SU-DHL-6 (cell line): Measurements from ENCODE around the gene HLA-F.

Experiments
- H2AFZ ChIP-seq: fragments of 200-600 bp; sonication (generic); 2 replicates; pipeline ENCODE4 v1.6.1; 2014; ENCODE audit warnings: low read depth, mild to moderate bottlenecking, moderate library complexity, mixed read lengths, antibody characterized with exemption, low read length; ENCODE audit not compliant: severe bottlenecking
- H3F3A ChIP-seq: fragments of 200-600 bp; shearing (Covaris generic); 2 replicates; pipeline ENCODE4 v1.6.0; 2016; ENCODE audit warnings: antibody characterized with exemption, mild to moderate bottlenecking; ENCODE audit not compliant: insufficient read depth
- H3K27ac ChIP-seq: fragments of 200-600 bp; sonication (generic); 2 replicates; pipeline ENCODE4 v1.5.1; 2016; ENCODE audit warnings: low read depth, mild to moderate bottlenecking, low read length, moderate library complexity, mixed read lengths
- H3K27me3 ChIP-seq: fragments of 200-600 bp; sonication (generic), shearing (Covaris generic); 2 replicates; pipeline ENCODE4 v1.6.0; 2014; ENCODE audit warnings: mild to moderate bottlenecking, low read length
- H3K36me3 ChIP-seq: fragments of 200-600 bp; sonication (generic); 2 replicates; pipeline ENCODE4 v1.6.1; 2014; ENCODE audit warnings: mild to moderate bottlenecking, low read length, mixed read lengths
- H3K4me2 ChIP-seq: fragments of 300-600, 200-600 bp; shearing (Covaris generic), sonication (generic); 2 replicates; pipeline ENCODE4 v1.6.0; 2014; ENCODE audit warnings: low read length, low read depth, mild to moderate bottlenecking; ENCODE audit not compliant: poor library complexity, severe bottlenecking
- H3K4me3 ChIP-seq: fragments of 200-600 bp; sonication (generic); 2 replicates; pipeline ENCODE4 v1.5.1; 2014; ENCODE audit warnings: antibody characterized with exemption, low read length, mild to moderate bottlenecking, mixed read lengths; ENCODE audit not compliant: insufficient read depth, poor library complexity, severe bottlenecking
- H3K79me2 ChIP-seq: fragments of 200-600 bp; sonication (generic); 2 replicates; pipeline ENCODE4 v1.6.1; 2014; ENCODE audit warnings: mild to moderate bottlenecking, low read length, moderate library complexity; ENCODE audit not compliant: insufficient read depth
- H3K9ac ChIP-seq: fragments of 200-600 bp; sonication (generic); 2 replicates; pipeline ENCODE4 v1.7.0; 2014; ENCODE audit warnings: mild to moderate bottlenecking, low read length
- H3K9me2 ChIP-seq: fragments of 200-600 bp; sonication (generic); replicated peaks from 2 replicates; pipeline ENCODE4 v1.6.1; 2014; ENCODE audit warnings: low read length; ENCODE audit not compliant: insufficient read depth
- H3K9me3 ChIP-seq: fragments of 200-600 bp; sonication (generic); 2 replicates; pipeline ENCODE4 v1.6.1; 2014; ENCODE audit warnings: low read length, mixed read lengths; ENCODE audit not compliant: insufficient read depth
- H4K20me1 ChIP-seq: fragments of 200-600 bp; sonication (generic); 2 replicates; pipeline ENCODE4 v1.6.1; 2014; ENCODE audit warnings: low read depth, mild to moderate bottlenecking, antibody characterized with exemption, low read length, moderate library complexity, mixed read lengths
- EZH2phosphoT487 ChIP-seq: fragments of 200-600 bp; sonication (generic), shearing (Covaris generic); conservative IDR thresholded peaks from 2 replicates; pipeline ENCODE4 v1.6.1; 2018; ENCODE audit warnings: mild to moderate bottlenecking, antibody characterized with exemption, low read length, moderate library complexity, mixed read lengths
- TF ChIP-seq, protein P1 (sequence below): fragments of 200-600 bp; sonication (generic); IDR thresholded peaks from one replicate; pipeline ENCODE4 v1.5.1; 2017; ENCODE audit warnings: antibody characterized with exemption, mild to moderate bottlenecking, low read length, moderate library complexity; ENCODE audit not compliant: insufficient read depth, poor library complexity, severe bottlenecking

The HLA-F gene

DNA sequence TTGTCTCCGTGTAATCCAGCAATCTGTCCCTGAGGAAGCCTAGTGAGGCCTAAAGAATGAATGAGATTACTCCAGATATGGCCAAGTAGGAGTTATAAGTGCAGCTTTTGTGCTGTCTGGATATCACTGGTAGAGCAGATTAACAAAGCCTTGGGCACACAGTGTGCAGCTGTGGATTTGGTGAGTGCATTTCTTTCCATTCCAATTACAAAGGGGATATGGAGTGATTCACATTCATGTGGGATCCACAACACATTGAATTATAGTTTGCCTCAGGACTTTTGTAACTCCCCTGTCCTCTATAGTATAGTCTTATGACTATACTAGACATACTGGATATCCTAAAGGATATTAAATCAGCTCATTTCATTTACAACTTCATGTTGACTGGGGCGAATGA, 47.1 kb downstream of the HLA-F start:
- Histone ChIP-seq H3K27ac (no peak overlapping the region), H2AFZ (no peak overlapping the region), H3K36me3 (no peaks in the 10 kb centered on the region), H3K9me2 (no peaks in the 10 kb centered on the region), H3F3A (no peaks in the 10 kb centered on the region), H3K9me3 (no peaks in the 10 kb centered on the region), H3K79me2 (no peaks in the 10 kb centered on the region), H4K20me1 (no peaks in the 10 kb centered on the region), H3K4me3 (no peak overlapping the region), H3K27me3 (no peaks in the 10 kb centered on the region), H3K9ac (no peak overlapping the region), H3K4me2 (no peak overlapping the region)
- TF ChIP-seq, protein P1, sequence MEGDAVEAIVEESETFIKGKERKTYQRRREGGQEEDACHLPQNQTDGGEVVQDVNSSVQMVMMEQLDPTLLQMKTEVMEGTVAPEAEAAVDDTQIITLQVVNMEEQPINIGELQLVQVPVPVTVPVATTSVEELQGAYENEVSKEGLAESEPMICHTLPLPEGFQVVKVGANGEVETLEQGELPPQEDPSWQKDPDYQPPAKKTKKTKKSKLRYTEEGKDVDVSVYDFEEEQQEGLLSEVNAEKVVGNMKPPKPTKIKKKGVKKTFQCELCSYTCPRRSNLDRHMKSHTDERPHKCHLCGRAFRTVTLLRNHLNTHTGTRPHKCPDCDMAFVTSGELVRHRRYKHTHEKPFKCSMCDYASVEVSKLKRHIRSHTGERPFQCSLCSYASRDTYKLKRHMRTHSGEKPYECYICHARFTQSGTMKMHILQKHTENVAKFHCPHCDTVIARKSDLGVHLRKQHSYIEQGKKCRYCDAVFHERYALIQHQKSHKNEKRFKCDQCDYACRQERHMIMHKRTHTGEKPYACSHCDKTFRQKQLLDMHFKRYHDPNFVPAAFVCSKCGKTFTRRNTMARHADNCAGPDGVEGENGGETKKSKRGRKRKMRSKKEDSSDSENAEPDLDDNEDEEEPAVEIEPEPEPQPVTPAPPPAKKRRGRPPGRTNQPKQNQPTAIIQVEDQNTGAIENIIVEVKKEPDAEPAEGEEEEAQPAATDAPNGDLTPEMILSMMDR: no peak

DNA sequence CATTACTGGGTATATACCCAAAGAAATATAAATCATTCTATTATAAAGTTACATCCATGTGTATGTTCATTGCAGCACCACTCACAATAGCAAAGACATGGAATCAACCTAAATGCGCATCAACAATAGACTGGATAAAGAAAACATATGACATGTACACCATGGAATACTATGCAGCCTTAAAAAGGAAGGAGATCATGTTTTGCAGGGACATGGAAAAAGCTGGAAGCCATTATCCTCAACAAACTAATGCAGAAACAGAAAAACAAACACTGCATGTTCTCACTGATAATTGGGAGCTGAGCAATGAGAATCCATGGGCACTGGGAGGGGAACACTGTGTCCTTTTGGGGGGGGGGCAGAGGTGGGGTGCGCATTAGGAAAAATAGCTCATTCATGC, 53.5 kb downstream of the HLA-F start:
- no peak for TF ChIP-seq EZH2phosphoT487
- TF ChIP-seq, protein P1: no peak
- no peaks in the 10 kb centered on the region for H4K20me1 ChIP-seq
- no peaks in the 10 kb centered on the region for H3K9me3 ChIP-seq
- no peaks in the 10 kb centered on the region for H3K9me2 ChIP-seq
- no peaks in the 10 kb centered on the region for H3K36me3 ChIP-seq
- H3K9ac ChIP-seq: no peak overlapping the region
- H3F3A ChIP-seq: no peaks in the 10 kb centered on the region
- H2AFZ ChIP-seq: no peak overlapping the region
- H3K4me3 ChIP-seq: no peak overlapping the region
- H3K27me3 ChIP-seq: no peaks in the 10 kb centered on the region
- no peaks in the 10 kb centered on the region for H3K79me2 ChIP-seq
- H3K27ac ChIP-seq: no peak overlapping the region
- H3K4me2 ChIP-seq: no peak overlapping the region
